Natural killer cell treated with Interleukin-12 subunit alpha and Interleukin-12 subunit beta and Interleukin-15 and Interleukin-18, amount 100 ng/mL, for 72 hours (primary cell): ENCODE measurements around the gene FHOD1. TPM values are rescaled to one million over a fixed set of nuclear protein-coding genes. Genes with fewer than 3 reads are reported as not detected.

Source experiments
- ATAC-seq, 2 donors: fragments of 150-1000 bp; cut with Tn5 transposase in 1 of 2; sonication (Bioruptor Pico), chemical (Tn5 transposase) in 1 of 2; 2 replicates each; pipeline ENCODE4 v1.10.0; 2021
- DNase-seq: peaks from one replicate; pipeline ENCODE4 v3.0.0; 2022; ENCODE audit warnings: low spot score
- H3K27ac Mint-ChIP-seq, 2 donors: 1 replicate in 1 of 2; 2 replicates in 1 of 2; pipeline ENCODE4 v1.8.0; 2022; ENCODE audit warnings: mixed read lengths in 2 of 2, mild to moderate bottlenecking in 1 of 2, moderate library complexity in 1 of 2
- H3K27me3 Mint-ChIP-seq, 2 donors: 1 replicate in 1 of 2; 2 replicates in 1 of 2; pipeline ENCODE4 v1.8.0; 2022; ENCODE audit warnings: mixed read lengths in 2 of 2
- H3K36me3 Mint-ChIP-seq: one replicate; pipeline ENCODE4 v1.8.0; 2022; ENCODE audit warnings: mixed read lengths
- H3K4me1 Mint-ChIP-seq, 2 donors: 1 replicate in 1 of 2; 2 replicates in 1 of 2; pipeline ENCODE4 v1.8.0; 2022; ENCODE audit warnings: low read depth in 2 of 2, mixed read lengths in 2 of 2, mild to moderate bottlenecking in 1 of 2
- H3K4me3 Mint-ChIP-seq: one replicate; pipeline ENCODE4 v1.8.0; 2022; ENCODE audit warnings: mixed read lengths
- H3K9me3 Mint-ChIP-seq: 2 replicates; pipeline ENCODE4 v1.8.0; 2022; ENCODE audit warnings: mixed read lengths
- total RNA-seq, 2 donors: library from RNA; stranded (reverse); gene quantifications; one replicate each; pipeline ENCODE4 v1.2.3, GENCODE V29; 2022

Gene FHOD1
- total RNA-seq, result 100 to 1,000 TPM; 156 to 160 TPM

GRCh38 chr16:67247192-67248072 lies at the start of gene FHOD1:
Gene FHOD1 (minus strand): TSS chr16:67247481. CDS start chr16:67247410, 71 bp downstream.
- Mint-ChIP-seq H3K27ac (peak within 1 kb of the TSS; percentile 95 to 96), H3K4me3 (peak within 1 kb of the TSS; percentile 99), H3K9me3 (no peaks in the 10 kb centered on the region), H3K4me1 (peaks cover 44 to 45% of the 10 kb centered on the region in 2 donors), H3K36me3 (no peaks in the 10 kb centered on the region), H3K27me3 (peaks cover 12 to 14% of the 10 kb centered on the region in 2 donors)
- ATAC-seq, result peak; percentile 82 to 86
- peak; percentile 99 for DNase-seq

DNA sequence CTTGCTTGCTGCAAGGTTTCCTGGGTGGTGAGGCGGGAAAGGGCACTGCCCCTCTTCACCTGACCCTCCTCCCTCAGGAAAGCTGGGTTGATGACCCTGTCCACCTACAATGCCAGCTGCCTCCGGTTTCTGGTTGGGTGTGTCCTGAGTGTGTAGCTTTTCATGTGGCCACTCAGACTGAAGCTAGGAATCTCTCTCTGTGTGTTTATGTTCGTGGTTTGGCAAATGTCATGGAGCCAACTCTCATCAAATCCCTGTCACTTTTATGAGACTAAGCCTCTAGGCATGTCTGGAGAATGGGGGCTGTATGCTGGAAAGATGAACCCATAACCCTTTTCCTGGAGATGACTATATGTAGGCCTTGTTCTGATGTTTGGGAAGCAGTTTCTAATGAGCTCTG lies 49.1 kb upstream of the FHOD1 start:
- Mint-ChIP-seq H3K27ac (no peak overlapping the region), H3K4me3 (no peak overlapping the region), H3K36me3 (no peaks in the 10 kb centered on the region), H3K4me1 (peaks cover 0 to 6% of the 10 kb centered on the region in 2 donors), H3K9me3 (no peaks in the 10 kb centered on the region), H3K27me3 (no peaks in the 10 kb centered on the region)
- ATAC-seq (no peak), DNase-seq (no peak)

DNA sequence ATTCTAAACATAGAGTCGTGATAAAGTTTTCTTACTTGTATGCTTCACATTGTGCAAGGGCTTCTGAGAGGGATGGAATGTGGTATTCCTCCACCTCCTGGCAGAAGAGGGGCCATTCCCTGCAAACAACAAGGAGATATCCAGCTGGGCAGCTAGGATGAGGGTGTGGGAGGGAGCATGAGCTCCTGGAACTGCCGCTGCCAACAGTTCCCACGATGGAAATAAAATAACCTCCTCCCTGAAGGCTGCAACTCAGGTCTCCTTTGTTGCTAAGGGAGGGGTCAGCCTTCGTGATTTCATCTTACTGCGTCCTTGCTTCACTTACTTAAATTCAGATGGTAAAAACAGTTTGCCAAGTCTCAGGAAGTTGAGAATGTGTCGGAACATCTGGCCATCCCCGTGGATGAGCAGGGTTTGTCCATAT lies 47.7 kb upstream of the FHOD1 start:
- Mint-ChIP-seq H3K4me1 (peaks cover under 1 to 11% of the 10 kb centered on the region in 2 donors), H3K27me3 (no peaks in the 10 kb centered on the region), H3K27ac (no peak overlapping the region), H3K4me3 (no peak overlapping the region), H3K36me3 (no peaks in the 10 kb centered on the region), H3K9me3 (no peaks in the 10 kb centered on the region)
- DNase-seq (peak; percentile 32), ATAC-seq (no peak)

DNA sequence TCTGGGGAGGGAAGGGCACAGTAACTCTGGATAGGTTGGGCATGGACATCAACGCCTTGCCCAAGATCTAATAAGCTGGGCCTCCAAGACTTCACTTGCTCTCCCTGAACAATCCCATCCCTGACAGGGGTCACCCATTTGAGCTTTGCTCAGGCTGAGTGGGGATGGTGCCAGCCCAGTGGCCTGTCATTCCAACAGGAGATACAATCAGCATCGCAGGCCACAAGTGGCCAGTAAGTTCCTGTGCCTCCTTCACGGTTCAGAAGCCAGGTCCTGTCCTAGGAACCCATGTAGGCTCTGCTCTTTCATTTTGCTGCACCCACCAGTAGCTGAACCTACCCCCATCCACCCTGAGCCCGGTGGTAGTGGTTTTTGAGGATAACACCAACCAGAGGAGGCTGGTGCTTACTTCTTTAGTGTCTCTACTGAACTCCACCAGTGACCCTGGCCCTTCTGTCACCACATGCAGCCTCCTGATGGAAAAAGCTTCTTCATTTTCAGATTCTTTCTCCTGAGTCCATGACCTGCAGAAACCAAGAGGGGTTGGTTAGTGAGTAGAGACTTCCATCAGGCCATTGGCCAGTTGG lies 47.0 kb upstream of the FHOD1 start:
- DNase-seq (peak; percentile 55), ATAC-seq (no peak)
- Mint-ChIP-seq H3K27me3 (no peaks in the 10 kb centered on the region), H3K36me3 (no peaks in the 10 kb centered on the region), H3K4me1 (peaks cover 7 to 17% of the 10 kb centered on the region in 2 donors), H3K4me3 (no peak overlapping the region), H3K9me3 (no peaks in the 10 kb centered on the region), H3K27ac (no peak overlapping the region)

GRCh38 chr16:67291461-67291860 lies 44.2 kb upstream of the FHOD1 start:
- Mint-ChIP-seq H3K9me3 (no peaks in the 10 kb centered on the region), H3K27ac (no peak overlapping the region), H3K4me3 (no peak overlapping the region), H3K27me3 (no peaks in the 10 kb centered on the region), H3K4me1 (peaks cover 7 to 17% of the 10 kb centered on the region in 2 donors), H3K36me3 (no peaks in the 10 kb centered on the region)
- DNase-seq (no peak), ATAC-seq (no peak)

DNA sequence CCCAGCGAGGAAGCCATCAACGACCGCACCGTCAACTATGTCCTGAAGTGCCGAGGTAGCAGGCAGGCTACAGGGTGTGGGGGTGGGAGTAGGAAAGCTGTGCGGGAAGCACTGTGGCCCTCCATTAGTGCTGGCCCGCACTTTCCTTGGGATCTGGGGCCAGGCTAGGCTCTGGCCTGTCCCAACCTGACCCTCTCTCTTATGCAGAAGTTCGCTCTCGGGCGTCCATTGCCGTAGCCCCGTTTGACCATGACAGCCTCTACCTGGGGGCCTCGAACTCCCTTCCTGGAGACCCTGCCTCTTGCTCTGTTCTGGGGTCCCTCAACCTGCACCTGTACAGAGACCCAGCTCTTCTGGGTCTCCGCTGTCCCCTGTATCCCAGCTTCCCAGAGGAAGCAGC lies 40.7 kb upstream of the FHOD1 start:
- peaks cover 7 to 11% of the 10 kb centered on the region in 2 donors for H3K4me1 Mint-ChIP-seq
- no peak overlapping the region for H3K27ac Mint-ChIP-seq
- no peaks in the 10 kb centered on the region for H3K9me3 Mint-ChIP-seq
- no peaks in the 10 kb centered on the region for H3K36me3 Mint-ChIP-seq
- H3K27me3 Mint-ChIP-seq, result no peaks in the 10 kb centered on the region
- no peak for DNase-seq
- no peak for ATAC-seq
- no peak overlapping the region for H3K4me3 Mint-ChIP-seq

- Mint-ChIP-seq H3K4me1 (peaks cover 7 to 11% of the 10 kb centered on the region in 2 donors), H3K36me3 (no peaks in the 10 kb centered on the region), H3K27ac (no peak overlapping the region), H3K4me3 (no peak overlapping the region), H3K9me3 (no peaks in the 10 kb centered on the region), H3K27me3 (no peaks in the 10 kb centered on the region)
- ATAC-seq (no peak), DNase-seq (no peak)
Observed at GRCh38 chr16:67286441-67287235, 39.4 kb upstream of the FHOD1 start.

DNA sequence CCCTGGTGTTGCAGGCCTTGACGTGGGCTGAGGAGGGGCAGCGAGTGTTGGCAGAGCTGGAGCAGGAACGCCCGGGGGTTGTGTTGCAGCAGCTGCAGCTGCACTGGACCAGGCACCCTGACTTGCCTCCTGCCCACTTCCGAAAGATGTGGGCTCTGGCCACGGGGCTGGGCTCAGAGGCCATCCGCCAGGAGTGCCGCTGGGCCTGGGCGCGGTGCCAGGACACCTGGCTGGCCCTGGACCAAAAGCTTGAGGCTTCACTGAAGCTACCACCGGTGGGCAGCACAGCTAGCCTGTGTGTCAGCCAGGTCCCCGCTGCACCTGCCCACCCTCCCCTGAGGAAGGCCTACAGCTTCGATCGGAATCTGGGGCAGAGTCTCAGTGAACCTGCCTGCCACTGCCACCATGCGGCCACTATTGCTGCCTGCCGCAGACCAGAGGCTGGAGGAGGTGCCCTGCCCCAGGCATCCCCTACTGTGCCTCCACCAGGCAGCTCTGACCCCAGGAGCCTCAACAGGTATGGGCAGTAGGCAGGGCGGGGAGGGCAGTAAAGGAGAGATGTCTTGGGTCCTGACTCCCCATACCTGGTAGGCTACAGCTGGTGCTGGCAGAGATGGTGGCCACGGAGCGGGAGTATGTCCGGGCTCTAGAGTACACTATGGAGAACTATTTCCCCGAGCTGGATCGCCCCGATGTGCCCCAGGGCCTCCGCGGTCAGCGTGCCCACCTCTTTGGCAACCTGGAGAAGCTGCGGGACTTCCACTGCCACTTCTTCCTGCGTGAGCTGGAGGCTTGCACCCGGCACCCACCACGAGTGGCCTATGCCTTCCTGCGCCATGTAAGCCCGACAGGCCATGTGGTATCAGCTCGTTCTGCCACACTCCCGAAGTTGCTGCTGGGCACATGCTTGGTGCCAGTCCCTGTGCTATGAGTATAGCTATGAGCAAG lies 37.7 kb upstream of the FHOD1 start:
- Mint-ChIP-seq H3K27ac (no peak overlapping the region), H3K27me3 (no peaks in the 10 kb centered on the region), H3K9me3 (no peaks in the 10 kb centered on the region), H3K36me3 (no peaks in the 10 kb centered on the region), H3K4me3 (no peak overlapping the region), H3K4me1 (peaks cover 7% of the 10 kb centered on the region in 2 donors)
- no peak for ATAC-seq
- DNase-seq, result no peak

- Mint-ChIP-seq H3K9me3 (no peaks in the 10 kb centered on the region), H3K27ac (no peak overlapping the region), H3K4me1 (no peaks in the 10 kb centered on the region), H3K36me3 (no peaks in the 10 kb centered on the region), H3K27me3 (no peaks in the 10 kb centered on the region), H3K4me3 (no peak overlapping the region)
- no peak for DNase-seq
- no peak for ATAC-seq
Observed at GRCh38 chr16:67283826-67284555, 36.7 kb upstream of the FHOD1 start.

GRCh38 chr16:67283039-67283825 lies 36.0 kb upstream of the FHOD1 start:
- no peak overlapping the region for H3K27ac Mint-ChIP-seq
- H3K4me3 Mint-ChIP-seq, result no peak overlapping the region
- H3K4me1 Mint-ChIP-seq, result peaks cover 0 to 2% of the 10 kb centered on the region in 2 donors
- H3K27me3 Mint-ChIP-seq, result no peaks in the 10 kb centered on the region
- no peaks in the 10 kb centered on the region for H3K36me3 Mint-ChIP-seq
- DNase-seq (no peak), ATAC-seq (no peak)
- H3K9me3 Mint-ChIP-seq, result no peaks in the 10 kb centered on the region

DNA sequence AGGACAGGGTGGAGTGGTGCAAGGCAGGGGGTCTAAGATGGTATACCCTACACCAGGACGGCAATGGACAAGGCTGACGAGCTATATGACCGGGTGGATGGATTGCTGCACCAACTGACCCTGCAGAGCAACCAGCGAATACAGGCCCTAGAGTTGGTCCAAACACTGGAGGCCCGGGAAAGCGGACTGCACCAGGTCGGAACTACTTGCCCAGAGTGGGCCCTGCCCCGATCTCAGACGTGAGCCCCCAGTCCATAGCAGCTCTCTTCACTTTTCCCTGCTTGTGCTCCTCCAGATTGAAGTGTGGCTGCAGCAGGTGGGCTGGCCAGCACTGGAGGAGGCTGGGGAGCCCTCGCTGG lies 35.1 kb upstream of the FHOD1 start:
- H3K4me1 Mint-ChIP-seq, result peaks cover 3 to 6% of the 10 kb centered on the region in 2 donors
- H3K4me3 Mint-ChIP-seq, result no peak overlapping the region
- ATAC-seq (no peak), DNase-seq (no peak)
- H3K9me3 Mint-ChIP-seq, result no peaks in the 10 kb centered on the region
- no peaks in the 10 kb centered on the region for H3K36me3 Mint-ChIP-seq
- H3K27me3 Mint-ChIP-seq, result no peaks in the 10 kb centered on the region
- no peak overlapping the region for H3K27ac Mint-ChIP-seq
